Pons (tissue), 1 donor: ENCODE data around the gene APOL1.

Experiments used
- DNase-seq: peaks from one replicate; pipeline ENCODE4 v3.0.0-alpha.2; 2016; ENCODE audit warnings: low spot score

The APOL1 gene

DNA sequence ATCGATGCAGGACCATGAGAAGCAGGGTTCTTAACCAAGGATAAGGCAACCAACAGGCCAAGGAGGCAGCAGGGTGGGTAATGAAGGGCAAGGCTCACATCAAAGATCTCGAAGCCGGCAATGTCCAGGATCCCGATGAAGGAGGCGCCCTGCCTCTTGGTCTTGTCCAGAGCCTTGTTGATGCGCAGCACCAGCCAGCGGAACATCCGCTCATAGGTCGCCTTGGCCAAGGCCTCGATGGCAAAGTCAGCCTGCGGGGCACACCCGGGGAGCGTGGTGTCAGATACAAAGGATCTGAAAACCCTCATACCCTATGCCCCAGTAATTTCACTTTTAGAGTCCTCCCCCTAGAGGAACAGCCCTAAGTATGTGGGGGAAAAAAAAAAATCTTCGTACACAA lies 63.5 kb downstream of the APOL1 start:
- no peak for DNase-seq
